ENCODE results near the gene PTCRA.
A peak's percentile ranks its signal among the peaks of the same experiment; 100 is the strongest.
"Not testable (repeated sequence)": the region's sequence is repeated elsewhere in the genome, so short reads cannot be mapped to it uniquely, and the experiment has no call there.

PTCRA gene

GRCh38 chr6:42915732-42916131, at the start of gene PTCRA:
TSS of gene PTCRA (plus strand) at chr6:42916053. CDS start at chr6:42916070, 17 bp downstream.
- DNase-seq, result no peak

- DNase-seq, result no peak
Observed at GRCh38 chr6:42870145-42870936, 45.5 kb upstream of the PTCRA start.

GRCh38 chr6:42871711-42872110, 44.1 kb upstream of the PTCRA start:
- no peak for DNase-seq

- no peak for DNase-seq
Observed at GRCh38 chr6:42873313-42873712, 42.5 kb upstream of the PTCRA start.

GRCh38 chr6:42877695-42878094, 38.2 kb upstream of the PTCRA start:
- DNase-seq, result no peak

- DNase-seq, result peak; percentile 89
Observed at GRCh38 chr6:42879372-42880239, 36.2 kb upstream of the PTCRA start, which contains the start of gene RPL7L1. TSS of gene RPL7L1 (plus strand) at chr6:42879616. CDS start at chr6:42879911, 295 bp downstream.

- not testable (repeated sequence) for DNase-seq
Observed at GRCh38 chr6:42880240-42880817, 35.5 kb upstream of the PTCRA start.

- not testable (repeated sequence) for DNase-seq
Observed at GRCh38 chr6:42880871-42881270, 35.0 kb upstream of the PTCRA start.

GRCh38 chr6:42885702-42886101, 30.2 kb upstream of the PTCRA start:
- no peak for DNase-seq

GRCh38 chr6:42888201-42888600, 27.7 kb upstream of the PTCRA start:
- DNase-seq, result not testable (repeated sequence)

GRCh38 chr6:42889815-42890214, 26.0 kb upstream of the PTCRA start:
- DNase-seq, result no peak

GRCh38 chr6:42890311-42891198, 25.3 kb upstream of the PTCRA start:
- peak; percentile 98 for DNase-seq

- DNase-seq, result no peak
Observed at GRCh38 chr6:42891199-42891722, 24.6 kb upstream of the PTCRA start.

- DNase-seq, result not testable (repeated sequence)
Observed at GRCh38 chr6:42894041-42894828, 21.6 kb upstream of the PTCRA start.

- no peak for DNase-seq
Observed at GRCh38 chr6:42896178-42896719, 19.6 kb upstream of the PTCRA start.

GRCh38 chr6:42898891-42899361, 16.9 kb upstream of the PTCRA start:
- peak; percentile 65 for DNase-seq

GRCh38 chr6:42899871-42900270, 16.0 kb upstream of the PTCRA start:
- no peak for DNase-seq

- peak; percentile 80 for DNase-seq
Observed at GRCh38 chr6:42901538-42901957, 14.3 kb upstream of the PTCRA start.

GRCh38 chr6:42902429-42903263, 13.2 kb upstream of the PTCRA start:
- DNase-seq, result not testable (repeated sequence)

GRCh38 chr6:42904467-42904866, 11.4 kb upstream of the PTCRA start:
- no peak for DNase-seq
